ENCODE results near the gene EFNB1. TPM values are rescaled to one million over a fixed set of nuclear protein-coding genes. Genes with fewer than 3 reads are reported as not detected.

EFNB1 gene
- polyA plus RNA-seq, 3 donors from 2014 or later: 3.9 to 5.6 (median 3.9) TPM

- H3K4me1 Mint-ChIP-seq: peaks cover 25 to 27% of the 10 kb centered on the region in 2 donors
- no peaks in the 10 kb centered on the region for H3K9me3 Mint-ChIP-seq
- peaks cover 2 to 13% (median 11%) of the 10 kb centered on the region in 3 donors for H3K27me3 Mint-ChIP-seq (ENCODE audit: low read depth in 3 of 3)
- no peak for DNase-seq
- H3K36me3 Mint-ChIP-seq: peaks cover 0 to 4% (median 0%) of the 10 kb centered on the region in 3 donors
- H3K27ac Mint-ChIP-seq: no peak overlapping the region
- no peak overlapping the region for H3K4me3 Mint-ChIP-seq
These were observed 4.0 kb downstream of the EFNB1 start for GRCh38 chrX:68832516-68833447.

- no peak overlapping the region for H3K27ac Mint-ChIP-seq
- no peaks in the 10 kb centered on the region for H3K9me3 Mint-ChIP-seq
- H3K27me3 Mint-ChIP-seq (ENCODE audit: low read depth in 3 of 3): peaks cover 2 to 13% (median 11%) of the 10 kb centered on the region in 3 donors
- peaks cover 0 to 4% (median 0%) of the 10 kb centered on the region in 3 donors for H3K36me3 Mint-ChIP-seq
- H3K4me3 Mint-ChIP-seq: no peak overlapping the region
- no peak for DNase-seq
- peaks cover 22 to 23% of the 10 kb centered on the region in 2 donors for H3K4me1 Mint-ChIP-seq
These were observed 4.6 kb downstream of the EFNB1 start for GRCh38 chrX:68833448-68833805.

GRCh38 chrX:68833855-68834331, 5.1 kb downstream of the EFNB1 start:
- no peak overlapping the region for H3K4me3 Mint-ChIP-seq
- H3K4me1 Mint-ChIP-seq: peaks cover 18 to 19% of the 10 kb centered on the region in 2 donors
- no peak overlapping the region for H3K27ac Mint-ChIP-seq
- no peaks in the 10 kb centered on the region for H3K9me3 Mint-ChIP-seq
- no peak for DNase-seq
- peaks cover 0 to 4% (median 0%) of the 10 kb centered on the region in 3 donors for H3K36me3 Mint-ChIP-seq
- H3K27me3 Mint-ChIP-seq (ENCODE audit: low read depth in 3 of 3): peaks cover 0 to 11% (median 10%) of the 10 kb centered on the region in 3 donors

GRCh38 chrX:68834371-68835103, 5.7 kb downstream of the EFNB1 start:
- no peak overlapping the region for H3K27ac Mint-ChIP-seq

GRCh38 chrX:68835104-68835442, 6.3 kb downstream of the EFNB1 start:
- Mint-ChIP-seq H3K9me3 (no peaks in the 10 kb centered on the region), H3K36me3 (peaks cover 0 to 4% (median 0%) of the 10 kb centered on the region in 3 donors), H3K4me1 (peaks cover 16 to 18% of the 10 kb centered on the region in 2 donors), H3K4me3 (no peak overlapping the region), H3K27me3 (ENCODE audit: low read depth in 3 of 3) (peaks cover 0 to 11% (median 10%) of the 10 kb centered on the region in 3 donors), H3K27ac (no peak overlapping the region)
- DNase-seq: no peak

More at GRCh38 chrX:68834371-68835103, 5.7 kb downstream of the EFNB1 start:
- peaks cover 0 to 4% (median 0%) of the 10 kb centered on the region in 3 donors for H3K36me3 Mint-ChIP-seq
- H3K4me1 Mint-ChIP-seq: peaks cover 18 to 19% of the 10 kb centered on the region in 2 donors
- H3K4me3 Mint-ChIP-seq: no peak overlapping the region
- DNase-seq: no peak
- peaks cover 0 to 11% (median 10%) of the 10 kb centered on the region in 3 donors for H3K27me3 Mint-ChIP-seq (ENCODE audit: low read depth in 3 of 3)
- no peaks in the 10 kb centered on the region for H3K9me3 Mint-ChIP-seq

GRCh38 chrX:68835468-68835867, 6.6 kb downstream of the EFNB1 start:
- H3K9me3 Mint-ChIP-seq: no peaks in the 10 kb centered on the region
- no peak overlapping the region for H3K27ac Mint-ChIP-seq
- H3K4me1 Mint-ChIP-seq: peaks cover 16 to 18% of the 10 kb centered on the region in 2 donors
- no peak overlapping the region for H3K4me3 Mint-ChIP-seq
- peaks cover 0 to 4% (median 0%) of the 10 kb centered on the region in 3 donors for H3K36me3 Mint-ChIP-seq
- no peak for DNase-seq
- H3K27me3 Mint-ChIP-seq (ENCODE audit: low read depth in 3 of 3): peaks cover 0 to 11% (median 10%) of the 10 kb centered on the region in 3 donors

- H3K27ac Mint-ChIP-seq: no peak overlapping the region
- DNase-seq: no peak
- peaks cover 0 to 4% (median 0%) of the 10 kb centered on the region in 3 donors for H3K36me3 Mint-ChIP-seq
- peaks cover 0 to 8% (median 5%) of the 10 kb centered on the region in 3 donors for H3K27me3 Mint-ChIP-seq (ENCODE audit: low read depth in 3 of 3)
- peaks cover under 1 to 3% of the 10 kb centered on the region in 2 donors for H3K4me1 Mint-ChIP-seq
- H3K4me3 Mint-ChIP-seq: no peak overlapping the region
- no peaks in the 10 kb centered on the region for H3K9me3 Mint-ChIP-seq
These were observed 8.3 kb downstream of the EFNB1 start for GRCh38 chrX:68837119-68837518.

- Mint-ChIP-seq H3K27ac (no peak overlapping the region), H3K4me3 (no peak overlapping the region)
- DNase-seq: no peak
These were observed 9.7 kb downstream of the EFNB1 start for GRCh38 chrX:68838571-68838910.

GRCh38 chrX:68839771-68840170, 10.9 kb downstream of the EFNB1 start:
- H3K27me3 Mint-ChIP-seq (ENCODE audit: low read depth in 3 of 3): peaks cover 0 to 7% (median 1%) of the 10 kb centered on the region in 3 donors
- H3K4me3 Mint-ChIP-seq: no peak overlapping the region
- H3K36me3 Mint-ChIP-seq: peaks cover 0 to 4% (median 0%) of the 10 kb centered on the region in 3 donors
- no peaks in the 10 kb centered on the region for H3K4me1 Mint-ChIP-seq
- H3K27ac Mint-ChIP-seq: no peak overlapping the region
- DNase-seq: no peak
- H3K9me3 Mint-ChIP-seq: no peaks in the 10 kb centered on the region

More at GRCh38 chrX:68838571-68838910, 9.7 kb downstream of the EFNB1 start:
- H3K4me1 Mint-ChIP-seq: no peaks in the 10 kb centered on the region
- H3K36me3 Mint-ChIP-seq: peaks cover 0 to 4% (median 0%) of the 10 kb centered on the region in 3 donors
- H3K27me3 Mint-ChIP-seq (ENCODE audit: low read depth in 3 of 3): peaks cover 0 to 4% (median 3%) of the 10 kb centered on the region in 3 donors
- H3K9me3 Mint-ChIP-seq: no peaks in the 10 kb centered on the region

- DNase-seq: no peak
- peaks cover 0 to 8% (median 0%) of the 10 kb centered on the region in 3 donors for H3K27me3 Mint-ChIP-seq (ENCODE audit: low read depth in 3 of 3)
- H3K4me1 Mint-ChIP-seq: no peaks in the 10 kb centered on the region
- no peaks in the 10 kb centered on the region for H3K9me3 Mint-ChIP-seq
- H3K27ac Mint-ChIP-seq: no peak overlapping the region
- H3K36me3 Mint-ChIP-seq: peaks cover 0 to 4% (median 0%) of the 10 kb centered on the region in 3 donors
- no peak overlapping the region for H3K4me3 Mint-ChIP-seq
These were observed 11.4 kb downstream of the EFNB1 start for GRCh38 chrX:68840256-68840655.

- Mint-ChIP-seq H3K4me1 (no peaks in the 10 kb centered on the region), H3K9me3 (no peaks in the 10 kb centered on the region), H3K27me3 (ENCODE audit: low read depth in 3 of 3) (peaks cover 0 to 8% (median 0%) of the 10 kb centered on the region in 3 donors), H3K36me3 (peaks cover 0 to 4% (median 0%) of the 10 kb centered on the region in 3 donors), H3K27ac (no peak overlapping the region), H3K4me3 (no peak overlapping the region)
- DNase-seq: no peak
These were observed 12.6 kb downstream of the EFNB1 start for GRCh38 chrX:68841251-68842049.

- Mint-ChIP-seq H3K4me3 (no peak overlapping the region), H3K27ac (no peak overlapping the region), H3K27me3 (ENCODE audit: low read depth in 3 of 3) (peaks cover 0 to 8% (median 0%) of the 10 kb centered on the region in 3 donors), H3K9me3 (no peaks in the 10 kb centered on the region), H3K36me3 (no peaks in the 10 kb centered on the region), H3K4me1 (no peaks in the 10 kb centered on the region)
- DNase-seq: no peak
These were observed 13.5 kb downstream of the EFNB1 start for GRCh38 chrX:68842351-68842750.
